Fibroblast of upper back skin (primary cell): Measurements from ENCODE around the gene TGIF1.
"Not testable (repeated sequence)": the region's sequence is repeated elsewhere in the genome, so short reads cannot be mapped to it uniquely, and the experiment has no call there.

Experiments
- DNase-seq: peaks from one replicate; pipeline ENCODE4 v3.0.0-alpha.2; 2013

TGIF1 gene

DNA sequence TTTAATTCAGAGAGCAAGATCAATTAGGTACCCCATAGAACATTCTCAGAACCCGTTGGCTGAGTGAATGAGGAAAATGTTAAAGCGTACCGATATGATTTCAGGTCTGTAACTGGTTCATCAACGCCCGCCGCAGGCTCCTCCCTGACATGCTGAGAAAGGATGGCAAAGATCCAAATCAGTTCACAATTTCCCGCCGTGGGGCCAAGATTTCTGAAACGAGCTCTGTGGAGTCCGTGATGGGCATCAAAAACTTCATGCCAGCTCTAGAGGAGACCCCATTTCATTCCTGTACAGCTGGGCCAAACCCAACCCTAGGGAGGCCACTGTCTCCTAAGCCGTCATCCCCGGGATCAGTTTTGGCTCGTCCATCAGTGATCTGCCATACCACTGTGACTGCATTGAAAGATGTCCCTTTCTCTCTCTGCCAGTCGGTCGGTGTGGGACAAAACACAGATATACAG is 7.3 kb downstream of the TGIF1 start:
- no peak for DNase-seq

DNA sequence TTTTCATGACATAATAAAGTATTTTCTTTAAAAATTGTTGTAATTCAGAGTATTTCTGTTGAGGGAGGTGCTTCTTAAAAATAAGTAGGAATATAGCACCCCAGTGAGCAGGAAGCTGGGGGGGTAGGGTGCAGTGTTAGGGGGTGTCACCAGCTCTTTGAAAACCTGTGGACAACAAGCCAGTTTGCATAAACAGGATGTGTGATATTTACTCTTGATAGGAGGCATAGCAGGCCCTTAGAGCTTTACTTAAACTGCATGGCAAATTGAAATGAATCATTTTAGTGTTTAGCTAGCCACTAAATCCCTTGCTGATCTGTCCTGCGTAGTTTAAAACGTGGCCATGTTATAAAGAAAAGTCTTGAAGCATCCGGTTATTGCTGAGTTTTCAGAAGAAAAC is 8.4 kb downstream of the TGIF1 start:
- no peak for DNase-seq

DNA sequence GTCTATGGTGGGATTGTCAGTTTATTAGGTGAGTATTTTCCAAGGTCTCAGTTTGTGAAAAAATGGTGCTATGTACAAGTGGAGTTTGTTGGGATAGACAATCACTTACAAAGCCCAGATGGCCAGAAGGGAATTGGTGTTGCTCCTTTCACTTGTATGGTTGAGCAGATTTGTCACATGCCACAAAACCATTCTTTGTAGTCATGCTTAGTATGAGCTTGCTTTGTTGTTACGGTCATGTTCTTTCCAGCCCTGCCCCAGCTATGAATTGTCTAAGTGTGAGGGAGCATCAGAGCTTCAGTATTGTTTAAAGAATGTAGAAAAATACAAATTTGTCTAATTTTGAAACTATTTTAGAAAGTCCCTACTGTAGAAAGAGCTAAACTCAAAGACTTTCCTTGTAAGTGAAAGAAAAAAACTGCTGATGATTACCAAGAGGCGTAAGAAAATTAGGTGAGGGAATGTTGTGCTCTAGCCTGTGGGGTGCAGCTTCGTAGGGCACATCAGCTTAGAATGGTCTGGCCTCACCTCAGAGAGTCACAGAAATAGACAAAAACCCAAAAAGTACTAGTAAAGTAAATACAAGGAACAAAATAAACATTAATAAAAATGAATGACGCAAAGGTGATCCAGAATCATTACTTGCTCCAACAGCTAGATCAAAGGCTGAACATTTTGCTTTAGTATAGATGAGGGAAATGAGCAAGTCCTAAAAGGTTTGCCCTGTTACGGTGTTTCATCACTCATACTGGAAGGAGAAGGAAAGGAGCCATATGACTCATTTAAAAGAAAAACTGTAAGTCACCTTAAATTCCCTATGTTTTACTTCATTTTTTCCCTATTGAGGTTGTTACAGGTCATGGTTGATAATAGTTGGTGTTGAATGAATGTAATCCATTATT is 9.2 kb downstream of the TGIF1 start:
- DNase-seq: peak; percentile 64

DNA sequence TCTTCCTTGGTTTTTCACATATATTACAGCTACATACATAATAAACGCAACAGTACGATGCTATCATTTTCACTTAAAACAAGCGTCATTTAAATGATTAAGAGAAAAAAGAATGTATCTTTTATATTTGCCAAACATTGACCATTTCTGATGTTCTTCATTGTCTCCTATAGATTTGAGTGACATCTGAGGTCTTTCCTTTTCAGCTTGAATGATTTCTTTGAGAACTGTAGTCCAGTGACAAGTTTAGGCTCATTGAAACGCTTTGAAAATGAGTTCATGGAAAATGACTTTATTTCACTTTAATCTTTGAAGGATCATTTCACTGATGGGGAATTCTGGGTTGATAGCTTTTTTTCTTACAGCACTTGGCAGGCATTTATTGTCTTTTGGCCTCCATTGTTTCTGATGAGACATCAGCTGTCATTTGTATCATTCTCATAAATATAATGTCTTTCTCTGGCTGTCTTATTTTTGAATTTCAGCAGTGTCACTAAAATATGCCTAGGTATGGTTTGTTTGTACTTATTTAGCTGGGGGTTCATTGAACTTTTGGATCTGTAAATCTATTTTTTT is 10.9 kb downstream of the TGIF1 start:
- DNase-seq: no peak

DNA sequence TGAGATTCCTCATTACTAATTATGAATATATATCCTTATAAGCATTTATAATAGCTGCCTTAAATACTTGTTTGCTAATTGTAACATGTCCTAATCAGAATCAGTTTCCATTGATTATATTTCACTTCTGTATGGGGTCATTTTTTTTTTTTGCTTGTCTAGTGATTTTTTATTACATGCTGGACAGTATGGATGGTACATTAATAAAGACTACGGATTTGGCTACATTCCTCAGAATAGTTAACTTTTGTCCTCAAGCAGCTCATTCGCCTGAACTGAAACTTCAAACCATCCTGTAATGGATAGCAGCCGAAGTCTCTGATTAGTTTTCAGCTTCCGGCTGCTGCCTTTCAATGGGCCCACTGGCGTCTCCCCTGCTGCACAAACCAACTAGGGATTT is 11.7 kb downstream of the TGIF1 start:
- no peak for DNase-seq

DNA sequence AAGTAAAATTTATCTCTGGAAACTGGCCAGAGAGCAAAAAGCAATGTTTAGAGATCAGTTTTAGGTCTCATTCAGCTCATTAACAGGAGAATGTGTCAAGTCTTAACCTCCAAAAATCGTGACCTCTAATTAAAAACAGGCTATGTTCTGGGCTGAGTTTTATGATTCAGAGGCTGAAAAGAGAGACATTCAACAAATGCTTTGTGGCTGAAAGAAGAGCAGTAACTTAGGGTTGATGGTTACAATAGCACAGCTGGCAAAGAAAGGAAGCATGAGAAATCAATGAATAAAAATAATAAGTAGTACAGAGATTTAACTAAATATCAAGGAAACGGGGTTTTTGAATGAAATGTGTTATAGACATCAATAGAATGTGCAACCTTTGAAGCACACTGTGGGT is 13.1 kb downstream of the TGIF1 start:
- DNase-seq: peak; percentile 78

DNA sequence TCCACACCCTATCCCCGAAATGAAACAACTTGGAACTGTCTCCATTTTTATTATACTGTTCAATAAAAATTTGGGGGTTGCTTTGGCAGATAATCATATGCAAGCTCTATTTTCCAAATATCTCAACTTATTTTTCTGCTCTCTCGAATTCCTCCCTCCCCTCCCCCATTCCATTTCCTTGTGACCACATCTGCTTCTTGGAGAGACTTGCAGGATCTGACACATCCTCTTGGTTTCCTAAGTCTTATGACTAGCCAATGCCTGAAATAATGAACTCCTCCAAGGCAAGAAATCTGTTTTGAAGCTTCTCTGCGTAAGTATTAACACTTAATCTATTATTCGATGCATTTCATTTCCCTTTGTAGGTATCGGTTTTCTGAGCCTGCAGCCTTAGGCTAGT is 16.1 kb downstream of the TGIF1 start:
- peak; percentile 88 for DNase-seq

DNA sequence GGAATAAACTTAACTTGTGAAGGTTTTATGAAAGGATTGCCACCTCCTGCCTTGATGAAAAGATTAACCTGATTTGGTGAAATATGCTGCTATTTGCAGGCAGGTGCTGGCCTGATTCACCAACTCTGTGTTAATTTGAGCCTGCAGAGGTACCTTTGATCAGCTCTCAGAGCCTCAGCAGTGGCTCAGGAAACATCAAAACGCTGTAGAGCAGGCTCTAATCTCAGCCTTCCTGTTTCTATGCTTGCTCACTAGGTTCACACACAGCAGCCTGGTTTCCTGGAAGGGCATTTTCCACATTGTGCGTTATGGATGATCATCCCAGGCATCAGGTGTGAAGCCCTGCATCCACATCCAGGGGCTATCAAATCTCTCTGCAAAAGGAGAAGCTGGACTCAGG is 16.9 kb downstream of the TGIF1 start:
- no peak for DNase-seq

DNA sequence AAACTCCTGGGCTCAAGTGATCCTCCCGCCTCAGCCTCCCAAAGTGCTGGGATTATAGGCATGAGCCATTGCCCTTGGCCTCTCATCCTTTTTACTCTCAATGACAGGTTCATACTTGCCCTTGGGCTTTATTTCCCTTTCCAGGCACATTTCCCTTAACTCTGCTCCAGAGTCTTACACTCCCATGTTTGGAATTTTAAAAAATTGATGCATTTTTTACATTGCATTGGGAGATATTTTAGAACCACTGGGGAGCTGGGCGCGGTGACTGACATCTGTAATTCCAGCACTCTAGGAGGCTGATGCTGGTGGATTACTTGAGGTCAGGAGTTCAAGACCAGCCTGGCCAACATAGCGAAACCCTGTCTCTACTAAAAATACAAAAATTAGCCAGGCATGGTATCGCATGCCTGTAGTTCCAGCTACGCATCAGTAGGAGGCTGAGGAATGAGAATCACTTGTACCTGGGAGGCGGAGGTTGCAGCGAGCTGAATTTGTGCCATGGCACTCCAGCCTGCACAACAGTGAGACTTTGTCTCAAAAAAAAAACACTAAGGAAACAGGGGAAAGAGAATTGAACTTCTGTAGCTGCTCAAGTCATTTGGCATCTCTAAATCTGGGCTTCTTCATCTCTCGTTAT is 18.2 kb downstream of the TGIF1 start:
- no peak for DNase-seq

DNA sequence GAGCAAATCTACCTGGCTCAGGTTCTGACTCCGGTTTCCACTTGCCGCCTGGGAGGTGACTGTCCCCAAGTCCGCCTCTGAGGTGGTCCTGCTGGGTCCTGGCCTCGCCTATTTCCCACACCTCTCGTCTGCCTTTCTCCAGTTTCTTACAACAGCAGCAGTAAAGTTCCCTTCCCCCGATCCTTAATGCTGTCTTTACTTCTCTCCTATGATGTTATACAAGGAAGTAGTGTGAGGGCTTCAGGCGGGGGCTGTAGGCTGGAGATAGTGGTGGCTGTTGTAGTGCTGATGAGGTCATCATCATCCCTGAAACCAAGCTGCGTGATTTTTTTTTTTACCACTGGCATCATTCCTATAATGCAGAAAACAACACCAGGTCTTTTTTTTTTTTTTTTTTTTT is 18.9 kb downstream of the TGIF1 start:
- DNase-seq: no peak

DNA sequence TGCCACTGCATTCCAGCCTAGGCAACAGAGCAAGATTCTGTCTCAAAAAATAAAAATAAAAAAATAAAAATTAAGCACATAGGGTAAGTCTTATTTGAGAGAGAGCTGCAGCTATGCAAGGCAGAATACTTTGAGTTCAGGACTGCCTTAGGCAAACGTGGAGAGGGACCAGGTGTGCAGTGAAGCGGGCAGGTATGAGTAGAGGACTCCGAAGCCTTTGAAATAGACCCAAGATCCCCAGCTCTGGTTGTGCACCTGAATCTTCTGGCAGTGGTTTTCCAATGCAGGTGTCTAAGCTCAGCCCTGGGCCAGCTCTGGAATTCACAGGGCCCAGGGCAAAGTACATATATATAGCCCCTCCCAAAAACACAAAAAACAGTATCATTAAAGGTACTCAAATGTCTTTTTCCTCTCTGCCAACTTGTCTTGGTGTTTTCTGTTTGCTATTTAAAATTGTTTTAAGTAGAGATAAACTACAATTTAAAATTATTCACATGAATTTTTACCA is 21.2 kb downstream of the TGIF1 start:
- no peak for DNase-seq

DNA sequence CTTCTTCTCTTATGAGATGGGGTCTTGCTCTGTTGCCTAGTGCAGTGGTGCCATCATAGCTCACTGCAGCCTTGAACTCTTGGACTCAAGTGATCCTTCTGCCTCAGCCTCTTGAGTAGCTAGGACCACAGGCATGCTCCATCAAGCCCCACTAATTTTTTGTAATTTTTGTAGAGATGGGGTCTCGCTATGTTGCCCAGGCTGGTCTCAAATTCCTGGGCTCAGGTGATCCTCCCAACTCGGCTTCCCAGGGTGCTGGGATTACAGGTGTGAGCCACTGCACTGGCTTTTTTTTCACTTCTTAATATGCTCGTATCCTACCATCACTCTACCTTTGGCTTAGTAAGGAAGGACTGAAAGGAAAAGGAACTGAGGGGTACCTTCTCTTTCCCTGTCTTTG is 22.1 kb downstream of the TGIF1 start:
- DNase-seq: not testable (repeated sequence)

DNA sequence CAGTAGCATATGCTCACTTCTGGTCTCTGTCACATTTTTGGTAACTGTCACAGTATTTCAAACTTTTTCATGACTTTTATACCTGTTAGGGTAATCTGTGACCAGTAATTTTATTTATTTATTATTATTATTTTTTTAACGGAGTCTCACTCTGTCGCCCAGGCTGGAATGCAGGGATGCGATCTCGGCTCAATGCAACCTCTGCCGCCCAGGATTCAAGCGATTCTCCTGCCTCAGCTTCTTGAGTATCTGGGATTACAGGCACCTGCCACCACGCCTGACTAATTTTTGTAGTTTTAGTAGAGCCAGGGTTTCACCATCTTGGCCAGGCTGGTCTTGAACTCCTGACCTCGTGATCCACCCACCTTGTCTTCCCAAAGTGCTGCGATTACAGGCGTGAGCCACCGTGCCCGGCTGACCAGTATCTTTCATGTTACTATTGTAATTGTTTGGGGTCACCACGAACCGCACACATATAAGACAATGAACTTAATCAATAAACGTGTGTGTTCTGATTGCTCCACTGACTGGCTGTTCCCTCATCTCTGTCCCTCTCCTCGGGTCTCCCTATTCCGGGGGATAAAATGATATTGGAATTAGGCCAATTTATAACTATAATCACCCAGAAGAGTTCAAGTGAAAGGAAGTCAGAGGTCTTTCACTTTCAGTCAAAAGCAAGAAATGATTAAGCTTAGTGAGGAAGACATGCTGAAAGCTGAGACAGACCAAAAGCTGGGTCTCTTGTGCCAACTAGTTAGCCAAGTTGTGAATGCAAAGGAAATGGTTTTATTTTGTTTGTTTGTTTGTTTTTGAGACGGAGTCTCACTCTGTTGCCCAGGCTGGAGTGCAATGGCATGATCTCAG is 22.9 kb downstream of the TGIF1 start:
- DNase-seq: no peak

DNA sequence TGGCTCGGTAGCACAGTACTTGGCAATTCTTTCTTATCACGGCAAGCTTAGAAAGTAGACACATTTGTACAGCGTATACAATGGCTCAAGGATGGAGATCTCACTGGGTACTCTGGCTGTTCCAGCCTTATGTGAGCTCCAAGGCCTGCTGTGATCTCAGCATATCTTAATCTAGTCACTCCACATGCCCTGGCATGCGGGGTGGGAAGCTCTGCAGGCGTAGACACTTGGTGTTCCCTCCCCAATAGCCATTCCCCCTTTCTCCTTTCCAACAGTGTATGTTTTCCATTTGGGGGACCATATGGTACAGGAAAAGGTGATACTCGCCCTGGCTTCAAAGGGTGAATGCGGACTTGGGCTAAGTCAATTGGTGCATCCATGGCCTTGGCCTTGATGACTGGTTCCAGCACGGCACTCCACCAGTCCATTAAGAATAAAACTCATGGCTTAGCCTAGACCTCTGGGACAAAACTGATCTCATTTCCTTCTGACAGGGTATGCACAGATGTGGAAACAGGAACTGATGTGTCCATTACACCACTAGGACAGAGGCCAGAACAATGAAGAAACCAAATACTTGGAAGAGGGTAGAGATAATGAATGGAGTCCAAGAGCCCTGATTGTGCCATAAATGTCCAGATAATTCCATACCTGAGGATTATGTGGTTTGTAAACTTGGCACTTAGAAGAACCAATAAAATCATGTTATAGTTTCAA is 28.4 kb downstream of the TGIF1 start:
- no peak for DNase-seq

DNA sequence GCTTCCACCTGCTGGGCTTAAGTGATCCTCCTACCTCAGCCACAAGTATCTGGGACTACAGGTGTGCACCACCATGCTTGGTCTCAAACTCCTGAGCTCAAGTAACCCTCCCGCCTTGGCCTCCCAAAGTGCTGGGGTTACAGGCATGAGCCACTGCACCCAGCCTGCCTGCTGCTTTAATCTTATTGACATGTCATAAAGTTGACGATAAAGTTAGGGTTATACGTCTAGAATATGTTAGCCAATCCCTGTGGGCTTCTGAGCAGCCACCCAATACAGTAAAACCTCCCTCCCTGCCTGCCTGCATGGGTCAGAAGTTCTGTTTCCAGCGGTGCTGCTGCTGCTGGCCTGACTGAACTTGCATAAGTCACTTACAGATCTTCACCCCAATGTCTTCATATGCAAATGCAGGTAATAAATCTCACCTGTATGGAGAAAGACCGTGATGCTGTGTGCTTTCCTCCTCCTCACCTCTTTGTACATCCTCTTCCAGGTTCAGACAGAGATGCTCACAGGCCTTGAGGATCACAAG is 30.1 kb downstream of the TGIF1 start:
- no peak for DNase-seq

DNA sequence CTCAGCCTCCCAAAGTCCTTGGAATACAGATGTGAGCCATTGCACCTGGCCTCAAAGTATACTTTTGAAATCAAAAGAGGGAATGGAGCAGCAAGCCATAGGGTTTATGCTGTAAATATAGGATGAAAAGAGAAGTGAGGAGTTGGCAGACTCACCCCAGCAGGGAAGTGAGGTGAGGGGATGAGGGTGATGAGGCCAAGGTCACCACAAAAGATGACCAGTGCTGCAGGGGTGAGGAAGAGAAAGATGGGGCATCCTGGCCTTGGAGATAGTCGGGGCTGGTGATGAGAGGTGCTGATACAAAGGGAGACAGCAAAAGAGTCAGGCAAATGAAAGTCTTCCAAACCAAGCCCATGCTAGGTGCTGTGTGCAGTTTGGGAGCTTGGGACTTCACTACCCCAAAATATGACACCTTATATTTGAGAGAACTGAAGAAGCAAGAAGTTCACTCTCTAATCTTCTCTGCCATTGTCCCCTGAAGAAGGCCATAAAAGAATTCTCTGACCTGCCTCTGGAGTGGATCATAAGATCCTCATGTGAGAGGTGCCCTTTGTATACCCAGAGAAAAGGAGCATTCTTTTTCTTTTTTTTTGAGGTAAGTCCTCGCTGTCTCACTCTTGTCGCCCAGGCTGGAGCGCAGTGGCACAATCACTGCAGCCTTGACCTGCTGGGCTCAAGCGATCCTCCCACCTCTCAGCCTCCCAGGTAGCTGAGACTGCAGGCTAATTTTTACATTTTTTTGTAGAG is 31.0 kb downstream of the TGIF1 start:
- DNase-seq: no peak

DNA sequence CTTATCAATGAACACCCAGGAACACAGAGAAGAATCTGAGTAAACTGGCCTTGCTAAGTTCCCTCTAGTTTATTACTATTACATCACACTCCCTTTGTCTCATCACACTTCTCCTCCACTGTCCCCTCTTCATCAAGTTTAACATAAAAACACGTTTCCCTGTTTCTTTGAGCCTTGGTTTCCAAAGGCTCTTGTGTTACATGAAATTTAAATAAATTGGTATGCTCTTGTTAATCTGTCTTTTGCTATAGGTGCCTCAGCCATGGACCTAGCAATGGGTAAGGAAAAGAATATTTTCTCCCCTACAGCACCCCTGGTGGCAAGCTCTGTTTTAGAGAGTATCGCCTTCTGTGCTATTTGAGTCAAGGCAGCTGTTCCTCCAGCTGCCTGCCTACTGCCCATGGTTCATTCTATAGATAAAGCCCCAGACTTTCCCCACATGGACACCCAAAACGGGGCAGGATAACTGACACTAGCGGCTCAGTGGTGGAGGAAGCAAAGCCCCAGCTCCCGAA is 31.8 kb downstream of the TGIF1 start:
- DNase-seq: no peak

DNA sequence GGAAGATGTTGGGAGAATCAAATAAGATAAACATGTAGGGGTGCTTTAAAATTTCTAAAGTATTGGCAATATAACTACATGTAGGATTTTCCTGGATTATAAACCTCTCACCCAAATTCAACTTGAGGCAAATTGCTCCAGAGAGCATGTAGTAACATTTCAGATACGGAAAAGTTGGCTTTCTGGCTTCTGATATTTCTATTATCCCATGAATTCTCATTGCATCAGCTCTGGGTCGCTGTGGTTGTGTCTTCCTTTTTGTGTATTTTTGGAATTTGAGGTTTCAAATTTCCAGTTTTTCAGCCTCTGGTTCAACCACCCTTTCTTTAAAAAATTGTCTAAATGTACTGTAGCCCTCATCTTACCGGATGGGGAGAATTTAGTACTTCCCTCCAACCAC is 32.3 kb downstream of the TGIF1 start:
- no peak for DNase-seq

DNA sequence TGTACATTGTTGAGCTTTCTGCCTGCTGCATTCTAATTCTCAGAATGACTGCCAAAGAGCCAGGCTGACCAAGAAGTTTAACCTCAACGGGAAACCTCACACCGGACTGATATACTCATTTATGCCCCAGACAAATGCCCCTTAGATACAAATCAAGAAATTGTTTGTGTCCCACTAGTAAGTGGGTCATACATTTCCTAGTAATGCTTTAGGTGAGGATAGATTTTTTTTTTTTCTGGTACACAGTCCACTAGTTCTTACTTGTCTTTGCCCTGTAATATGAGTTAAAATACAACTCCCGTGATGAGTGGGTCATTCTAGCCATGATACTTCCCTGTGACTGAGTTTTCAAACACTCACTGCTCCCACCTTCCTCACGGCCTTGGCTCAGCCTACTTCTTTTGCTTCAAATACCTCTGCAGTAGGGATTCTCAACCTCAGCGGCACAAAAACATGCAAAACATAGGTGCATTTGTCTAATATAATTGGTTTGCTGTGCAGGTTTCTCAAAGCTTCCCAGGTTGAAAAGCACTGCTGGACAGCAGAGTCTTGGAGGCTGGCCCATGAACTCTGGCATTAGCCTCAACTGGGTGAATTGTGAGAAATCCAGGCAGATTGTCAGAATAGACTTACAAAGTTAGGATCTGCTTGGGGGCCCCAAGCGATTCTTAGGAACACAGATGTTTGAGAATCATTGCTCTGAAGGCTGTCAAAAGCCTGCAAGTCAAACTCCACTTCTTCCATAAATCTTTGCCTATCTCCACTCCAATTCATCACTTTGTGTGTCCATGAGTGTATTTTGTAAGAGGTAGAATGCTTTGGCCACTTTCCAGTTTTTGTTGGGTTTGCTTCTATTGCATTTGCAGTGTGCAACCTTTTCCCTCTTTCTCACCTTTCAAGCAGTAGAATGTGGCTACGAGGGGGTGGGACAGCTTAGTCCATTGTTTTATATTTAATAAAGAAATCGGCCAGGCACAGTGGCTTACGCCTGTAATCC is 35.5 kb downstream of the TGIF1 start:
- DNase-seq: no peak

DNA sequence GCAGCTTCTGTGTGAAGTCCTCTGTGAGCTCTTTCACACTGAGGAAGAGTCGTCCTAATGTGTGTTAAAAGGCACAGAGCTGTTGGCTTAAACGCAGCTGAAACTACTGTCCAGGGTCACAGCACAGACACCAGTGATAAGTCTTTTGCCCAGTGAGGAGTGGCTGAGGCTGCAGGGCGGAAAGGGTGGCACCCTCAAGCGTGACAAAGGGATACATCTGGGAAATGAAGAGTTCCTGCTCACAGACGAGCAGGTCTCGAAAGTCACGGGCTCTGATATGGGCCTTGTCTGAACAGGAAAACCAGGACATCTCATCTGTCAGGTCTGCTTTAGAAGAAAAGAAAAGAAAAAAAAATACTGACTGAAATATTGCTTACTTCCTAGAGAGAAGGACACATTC is 36.5 kb downstream of the TGIF1 start:
- no peak for DNase-seq
